HCT116 (cell line): ENCODE data around the gene GASK1A. TPM values are rescaled to one million over a fixed set of nuclear protein-coding genes. Genes with fewer than 3 reads are reported as not detected.

ENCODE experiments used
- ATAC-seq: fragments of 200-7000 bp; cut with Tn5 transposase; 2 replicates; pipeline ENCODE4 v1.9.1; 2020; ENCODE audit warnings: mild to moderate bottlenecking, moderate library complexity
- BruUV-seq: library from RNA; stranded (reverse); fragments of 400-500 nt; replicated peaks from 2 replicates; lab custom pipeline; 2021; lab: Mats Ljungman, UMichigan
- CTCF ChIA-PET: fragments of 300-600 bp; sonication (Branson Sonifier 250); formaldehyde crosslinking; loops from one replicate; lab custom pipeline; 2021; ENCODE audit warnings: antibody characterized with exemption; lab: Charles Lee
- POLR2A ChIA-PET: fragments of 300-600, 350-600 bp; sonication (Branson Sonifier 250); formaldehyde crosslinking; loops from one replicate; lab custom pipeline; 2021; ENCODE audit warnings: antibody characterized with exemption; lab: Charles Lee
- RAD21 ChIA-PET, 2 experiments: fragments of 300-600 bp; sonication (Branson Sonifier 250); formaldehyde crosslinking; loops; one replicate each; lab custom pipeline; 2023; ENCODE audit warnings: low total read pairs in 2 of 2; ENCODE audit not compliant: uncharacterized antibody in 2 of 2, unreplicated experiment in 2 of 2, low non-redundant PET in 1 of 2; lab: Charles Lee
- DNase-seq: peaks from one replicate; pipeline ENCODE4 v3.0.0-alpha.2; 2010; ENCODE audit warnings: low read depth, low spot score
- H2AFZ ChIP-seq: fragments of 200-600 bp; shearing (Covaris generic), sonication (generic); 2 replicates; pipeline ENCODE4 v1.6.1; 2017; ENCODE audit warnings: low read depth, mixed run types, mixed read lengths, antibody characterized with exemption, low read length; ENCODE audit not compliant: poor library complexity, severe bottlenecking
- H3K27ac ChIP-seq: 2 replicates; pipeline ENCODE4 v1.5.1; 2012; ENCODE audit warnings: low read depth, low read length
- H3K27me3 ChIP-seq: fragments of 200-600 bp; sonication (generic); 2 replicates; pipeline ENCODE4 v1.6.1; 2016; ENCODE audit warnings: mixed run types, low read length, mixed read lengths; ENCODE audit not compliant: insufficient read depth
- H3K36me3 ChIP-seq, 2 experiments: fragments of 200-500 bp in 1 of 2; fragments of 200-600 bp in 1 of 2; sonication (Bioruptor generic) in 1 of 2; sonication (generic) in 1 of 2; 2 replicates each; pipeline versions ENCODE4 v1.5.1 to v1.6.1; 2014 to 2016; ENCODE audit warnings: low read length in 2 of 2, inconsistent platforms in 1 of 2, mixed read lengths in 1 of 2, mixed run types in 1 of 2; ENCODE audit not compliant: insufficient read depth in 2 of 2, control insufficient read depth in 1 of 2
- H3K4me1 ChIP-seq, 2 experiments: fragments of 200-600 bp in 1 of 2; sonication (generic) in 1 of 2; 2 replicates each; pipeline versions ENCODE4 v1.5.1 to v1.6.1; 2012 to 2017; ENCODE audit warnings: low read length in 2 of 2, inconsistent platforms in 1 of 2, mild to moderate bottlenecking in 1 of 2, mixed read lengths in 1 of 2, mixed run types in 1 of 2, moderate library complexity in 1 of 2; ENCODE audit not compliant: insufficient read depth in 2 of 2, control insufficient read depth in 1 of 2
- H3K4me2 ChIP-seq: fragments of 200-600 bp; sonication (generic); 2 replicates; pipeline ENCODE4 v1.6.1; 2017; ENCODE audit warnings: mixed run types, low read length, mixed read lengths
- H3K4me3 ChIP-seq, 2 experiments: fragments of 200-600 bp in 1 of 2; sonication (generic) in 1 of 2; replicated peaks in 1 of 2; 2 replicates each; pipeline ENCODE4 v1.5.1; 2011 to 2016; ENCODE audit warnings: low read length in 2 of 2, control low read depth in 1 of 2, low read depth in 1 of 2, mild to moderate bottlenecking in 1 of 2, mixed read lengths in 1 of 2, mixed run types in 1 of 2
- H3K79me2 ChIP-seq: fragments of 200-600 bp; sonication (generic); 2 replicates; pipeline ENCODE4 v1.6.1; 2017; ENCODE audit warnings: mild to moderate bottlenecking, mixed run types, low read length, moderate library complexity, mixed read lengths; ENCODE audit not compliant: insufficient read depth
- H3K9ac ChIP-seq: fragments of 200-600 bp; sonication (generic); 2 replicates; pipeline ENCODE4 v1.6.1; 2016; ENCODE audit warnings: low read length, mixed read lengths
- H3K9me2 ChIP-seq: fragments of 200-600 bp; sonication (generic), shearing (Covaris generic); 2 replicates; pipeline ENCODE4 v1.6.1; 2017; ENCODE audit warnings: mixed run types, mild to moderate bottlenecking, moderate library complexity; ENCODE audit not compliant: insufficient read depth
- H3K9me3 ChIP-seq, 2 experiments: fragments of 200-500 bp in 1 of 2; fragments of 200-600 bp in 1 of 2; sonication (Bioruptor generic) in 1 of 2; sonication (generic) in 1 of 2; 2 replicates each; pipeline ENCODE4 v1.6.1; 2014 to 2017; ENCODE audit warnings: low read length in 2 of 2, mixed read lengths in 2 of 2, inconsistent platforms in 1 of 2, low read depth in 1 of 2, mild to moderate bottlenecking in 1 of 2, mixed run types in 1 of 2, moderate library complexity in 1 of 2; ENCODE audit not compliant: control insufficient read depth in 1 of 2, insufficient read depth in 1 of 2
- H4K20me1 ChIP-seq: fragments of 200-600 bp; sonication (generic), shearing (Covaris generic); 2 replicates; pipeline ENCODE4 v1.6.1; 2017; ENCODE audit warnings: mixed run types, mild to moderate bottlenecking, moderate library complexity; ENCODE audit not compliant: insufficient read depth
- ATF3 ChIP-seq: IDR thresholded peaks from 2 replicates; pipeline ENCODE4 v1.6.1; 2012
- EZH2 ChIP-seq: fragments of 200-600 bp; sonication (generic); IDR thresholded peaks from 2 replicates; pipeline ENCODE4 v1.6.1; 2017; ENCODE audit warnings: antibody characterized with exemption, mixed run types
- EZH2phosphoT487 ChIP-seq: fragments of 200-600 bp; IDR thresholded peaks from 2 replicates; pipeline ENCODE4 v1.6.1; 2018; ENCODE audit warnings: antibody characterized with exemption, borderline replicate concordance
- FOSL1 ChIP-seq: IDR thresholded peaks from 2 replicates; pipeline ENCODE4 v1.6.1; 2012; ENCODE audit warnings: low read depth
- MAX ChIP-seq: IDR thresholded peaks from 2 replicates; pipeline ENCODE4 v1.6.1; 2012
- POLR2A ChIP-seq: IDR thresholded peaks from 2 replicates; pipeline ENCODE4 v1.7.0; 2011; ENCODE audit warnings: borderline replicate concordance; ENCODE audit not compliant: insufficient read depth, insufficient read length; ENCODE audit errors: extremely low read depth
- RAD21 ChIP-seq: IDR thresholded peaks from 2 replicates; pipeline ENCODE4 v1.6.1; 2012; ENCODE audit warnings: low read depth, mild to moderate bottlenecking
- REST ChIP-seq: IDR thresholded peaks from 2 replicates; pipeline ENCODE4 v1.6.1; 2012; ENCODE audit warnings: low read depth
- SP1 ChIP-seq: IDR thresholded peaks from 2 replicates; pipeline ENCODE4 v1.6.1; 2012; ENCODE audit warnings: low read depth
- TCF7L2 ChIP-seq: IDR thresholded peaks from 2 replicates; pipeline ENCODE4 v1.7.0; 2011; ENCODE audit warnings: borderline replicate concordance, inconsistent platforms; ENCODE audit not compliant: insufficient read depth, insufficient read length; ENCODE audit errors: extremely low read depth
- intact Hi-C: fragments of 100-400 bp; cut with micrococcal nuclease; formaldehyde crosslinking; loops from 2 replicates; pipeline ENCODE4 v1.10.0; 2022
- total RNA-seq: library from RNA; stranded (reverse); gene quantifications from one replicate; pipeline ENCODE4 v1.2.1, GENCODE V29; 2021; ENCODE audit not compliant: unreplicated experiment
- TF ChIP-seq, protein P1 (sequence below), 3 experiments: fragments of 200-600 bp in 1 of 3; sonication (generic) in 1 of 3; IDR thresholded peaks in 2 of 3; conservative IDR thresholded peaks in 1 of 3; 2 replicates each; pipeline ENCODE4 v1.5.1; 2012 to 2017; ENCODE audit warnings: low read depth in 2 of 3, low read length in 2 of 3, antibody characterized with exemption in 1 of 3, borderline replicate concordance in 1 of 3, control low read depth in 1 of 3, mild to moderate bottlenecking in 1 of 3, mixed read lengths in 1 of 3, mixed run types in 1 of 3, moderate library complexity in 1 of 3; ENCODE audit not compliant: insufficient read depth in 1 of 3

Gene GASK1A
- total RNA-seq, 1 experiment from 2014 or later, result 1.0 TPM

DNA sequence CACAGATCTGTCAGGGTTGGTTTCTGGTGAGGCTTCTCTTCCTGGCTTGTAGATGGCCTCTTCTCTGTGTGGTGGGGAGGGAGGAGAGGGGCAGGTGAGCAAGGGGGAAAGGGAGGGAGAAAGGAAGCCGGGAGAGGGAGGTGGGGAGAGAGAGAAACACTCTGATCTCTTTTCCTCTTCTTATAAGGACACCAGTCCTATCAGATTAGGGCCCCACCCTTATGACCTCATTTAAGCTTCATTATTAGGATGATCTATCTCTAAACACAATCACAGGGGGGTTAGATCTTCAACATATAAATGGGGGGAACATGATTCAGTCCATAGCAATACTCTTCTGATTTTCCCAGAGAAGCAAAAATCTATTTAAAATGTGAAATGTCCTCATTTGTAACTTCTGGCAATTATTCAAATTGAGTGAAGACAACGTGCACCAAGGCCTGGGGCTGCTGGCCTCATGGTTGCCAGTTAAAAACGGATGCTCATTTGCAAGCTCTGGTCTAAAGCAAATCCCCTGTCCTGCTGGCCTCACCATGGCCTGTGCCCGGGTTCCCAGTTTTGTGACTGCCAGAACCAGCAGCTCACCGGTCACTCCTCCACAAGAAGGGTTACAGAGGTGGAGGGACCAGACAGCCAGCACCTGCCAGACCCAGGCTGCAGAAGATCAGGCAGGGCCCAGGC is 118.4 kb downstream of the GASK1A start:
- no peak for DNase-seq
- Histone ChIP-seq H3K9ac (no peak overlapping the region), H3K79me2 (peaks cover 72% of the 10 kb centered on the region), H3K9me2 (no peaks in the 10 kb centered on the region), H3K9me3 (no peaks in the 10 kb centered on the region), H3K27ac (no peak overlapping the region), H3K4me1 (no peaks in the 10 kb centered on the region), H3K4me2 (no peak overlapping the region), H3K27me3 (no peaks in the 10 kb centered on the region), H4K20me1 (no peaks in the 10 kb centered on the region), H2AFZ (no peak overlapping the region), H3K36me3 (no peaks in the 10 kb centered on the region), H3K4me3 (no peak overlapping the region)
- intact Hi-C loops, result no loop called here
- CTCF ChIA-PET, result no interaction called here
- ATAC-seq, result no peak
- TF ChIP-seq, protein P1, sequence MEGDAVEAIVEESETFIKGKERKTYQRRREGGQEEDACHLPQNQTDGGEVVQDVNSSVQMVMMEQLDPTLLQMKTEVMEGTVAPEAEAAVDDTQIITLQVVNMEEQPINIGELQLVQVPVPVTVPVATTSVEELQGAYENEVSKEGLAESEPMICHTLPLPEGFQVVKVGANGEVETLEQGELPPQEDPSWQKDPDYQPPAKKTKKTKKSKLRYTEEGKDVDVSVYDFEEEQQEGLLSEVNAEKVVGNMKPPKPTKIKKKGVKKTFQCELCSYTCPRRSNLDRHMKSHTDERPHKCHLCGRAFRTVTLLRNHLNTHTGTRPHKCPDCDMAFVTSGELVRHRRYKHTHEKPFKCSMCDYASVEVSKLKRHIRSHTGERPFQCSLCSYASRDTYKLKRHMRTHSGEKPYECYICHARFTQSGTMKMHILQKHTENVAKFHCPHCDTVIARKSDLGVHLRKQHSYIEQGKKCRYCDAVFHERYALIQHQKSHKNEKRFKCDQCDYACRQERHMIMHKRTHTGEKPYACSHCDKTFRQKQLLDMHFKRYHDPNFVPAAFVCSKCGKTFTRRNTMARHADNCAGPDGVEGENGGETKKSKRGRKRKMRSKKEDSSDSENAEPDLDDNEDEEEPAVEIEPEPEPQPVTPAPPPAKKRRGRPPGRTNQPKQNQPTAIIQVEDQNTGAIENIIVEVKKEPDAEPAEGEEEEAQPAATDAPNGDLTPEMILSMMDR (IDR thresholded peaks at IDR 0.05 in 2 of 3, conservative IDR thresholded peaks at IDR 0.05 in 1 of 3; ENCODE audit: borderline replicate concordance in 1 of 3, insufficient read depth in 1 of 3, low read depth in 2 of 3, low read length in 2 of 3), result no peak
- TF ChIP-seq RAD21, result no peak
- TF ChIP-seq TCF7L2, result no peak
- no peak for TF ChIP-seq REST
- TF ChIP-seq EZH2phosphoT487, result no peak
- TF ChIP-seq POLR2A, result no peak
- TF ChIP-seq EZH2, result no peak
- no peak for TF ChIP-seq SP1
- TF ChIP-seq ATF3, result no peak
- TF ChIP-seq FOSL1, result no peak
- TF ChIP-seq MAX, result no peak
- BruUV-seq, result no TSS peak
- RAD21 ChIA-PET, result no interaction called here
- POLR2A ChIA-PET, result no interaction called here
